Measurements from ENCODE around the gene STRA6.

- TF ChIP-seq, protein P1, sequence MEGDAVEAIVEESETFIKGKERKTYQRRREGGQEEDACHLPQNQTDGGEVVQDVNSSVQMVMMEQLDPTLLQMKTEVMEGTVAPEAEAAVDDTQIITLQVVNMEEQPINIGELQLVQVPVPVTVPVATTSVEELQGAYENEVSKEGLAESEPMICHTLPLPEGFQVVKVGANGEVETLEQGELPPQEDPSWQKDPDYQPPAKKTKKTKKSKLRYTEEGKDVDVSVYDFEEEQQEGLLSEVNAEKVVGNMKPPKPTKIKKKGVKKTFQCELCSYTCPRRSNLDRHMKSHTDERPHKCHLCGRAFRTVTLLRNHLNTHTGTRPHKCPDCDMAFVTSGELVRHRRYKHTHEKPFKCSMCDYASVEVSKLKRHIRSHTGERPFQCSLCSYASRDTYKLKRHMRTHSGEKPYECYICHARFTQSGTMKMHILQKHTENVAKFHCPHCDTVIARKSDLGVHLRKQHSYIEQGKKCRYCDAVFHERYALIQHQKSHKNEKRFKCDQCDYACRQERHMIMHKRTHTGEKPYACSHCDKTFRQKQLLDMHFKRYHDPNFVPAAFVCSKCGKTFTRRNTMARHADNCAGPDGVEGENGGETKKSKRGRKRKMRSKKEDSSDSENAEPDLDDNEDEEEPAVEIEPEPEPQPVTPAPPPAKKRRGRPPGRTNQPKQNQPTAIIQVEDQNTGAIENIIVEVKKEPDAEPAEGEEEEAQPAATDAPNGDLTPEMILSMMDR (conservative IDR thresholded peaks at IDR 0.05; ENCODE audit: low read depth, low read length), result no peak
- TF ChIP-seq EZH2 (IDR thresholded peaks at IDR 0.05; ENCODE audit: low read length, unreplicated experiment), result no peak
- no peak for TF ChIP-seq EZH2phosphoT487 (IDR thresholded peaks at IDR 0.05; ENCODE audit: borderline replicate concordance, low read length)
Measured at GRCh38 chr15:74136814-74137536, 65.6 kb downstream of the STRA6 start.
